DMS153 treated with DMSO at 0.1 percent for 48 hours (cell line): ENCODE data around the gene PUS10.
"Not testable (repeated sequence)": the region's sequence is repeated elsewhere in the genome, so short reads cannot be mapped to it uniquely, and the experiment has no call there.

Experiments
- DNase-seq: peaks from one replicate; lab custom pipeline; 2025; ENCODE audit not compliant: unreplicated experiment; lab: John Stamatoyannopoulos, UW

Gene PUS10

GRCh38 chr2:60936757-60937156, 81.3 kb downstream of the PUS10 start:
- DNase-seq, result no peak

- no peak for DNase-seq
Measured at GRCh38 chr2:60934165-60934722, 83.8 kb downstream of the PUS10 start.

GRCh38 chr2:60932954-60933353, 85.1 kb downstream of the PUS10 start:
- DNase-seq, result no peak

- DNase-seq, result not testable (repeated sequence)
Measured at GRCh38 chr2:60932061-60932460, 86.0 kb downstream of the PUS10 start.

GRCh38 chr2:60926741-60927552, 91.1 kb downstream of the PUS10 start:
- DNase-seq, result no peak

GRCh38 chr2:60925994-60926740, 91.9 kb downstream of the PUS10 start:
- peak; percentile 10 for DNase-seq

GRCh38 chr2:60907329-60907728, 110.7 kb downstream of the PUS10 start:
- DNase-seq, result no peak

GRCh38 chr2:60906395-60906794, 111.7 kb downstream of the PUS10 start:
- DNase-seq, result no peak

GRCh38 chr2:60905867-60906266, 112.2 kb downstream of the PUS10 start:
- not testable (repeated sequence) for DNase-seq

GRCh38 chr2:60901296-60901695, 116.8 kb downstream of the PUS10 start:
- not testable (repeated sequence) for DNase-seq

GRCh38 chr2:60899892-60900249, 118.2 kb downstream of the PUS10 start:
- DNase-seq, result no peak

- no peak for DNase-seq
Measured at GRCh38 chr2:60899230-60899891, 118.7 kb downstream of the PUS10 start.

- no peak for DNase-seq
Measured at GRCh38 chr2:60898567-60898966, 119.5 kb downstream of the PUS10 start.
